NCI-H2227 (cell line): ENCODE results near the gene PDE1C.
"Not testable (repeated sequence)": the region's sequence is repeated elsewhere in the genome, so short reads cannot be mapped to it uniquely, and the experiment has no call there.

Experiments
- DNase-seq: peaks from one replicate; lab custom pipeline; 2025; ENCODE audit not compliant: unreplicated experiment; lab: John Stamatoyannopoulos, UW

The PDE1C gene

GRCh38 chr7:32045228-32045627 lies 25.0 kb downstream of the PDE1C start:
- no peak for DNase-seq

DNA sequence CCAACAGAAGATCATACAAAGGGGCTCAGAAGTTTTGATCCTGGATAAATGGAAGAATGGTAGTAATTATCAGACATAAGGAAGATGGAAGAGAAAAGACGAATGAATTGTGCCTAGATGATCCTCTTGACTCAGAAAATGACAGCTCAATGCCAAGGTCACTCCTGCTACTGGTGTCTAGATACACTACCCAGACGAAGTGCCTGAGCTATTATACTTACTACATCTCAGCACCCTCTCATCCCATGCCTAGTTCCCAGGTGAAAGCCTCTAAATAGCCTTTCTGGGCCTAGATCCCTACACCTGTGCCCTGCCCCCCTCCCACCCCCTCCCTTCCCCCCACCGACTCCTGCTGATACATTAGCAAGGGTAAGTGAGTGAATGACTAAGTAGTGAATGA lies 25.5 kb downstream of the PDE1C start:
- DNase-seq, result no peak

DNA sequence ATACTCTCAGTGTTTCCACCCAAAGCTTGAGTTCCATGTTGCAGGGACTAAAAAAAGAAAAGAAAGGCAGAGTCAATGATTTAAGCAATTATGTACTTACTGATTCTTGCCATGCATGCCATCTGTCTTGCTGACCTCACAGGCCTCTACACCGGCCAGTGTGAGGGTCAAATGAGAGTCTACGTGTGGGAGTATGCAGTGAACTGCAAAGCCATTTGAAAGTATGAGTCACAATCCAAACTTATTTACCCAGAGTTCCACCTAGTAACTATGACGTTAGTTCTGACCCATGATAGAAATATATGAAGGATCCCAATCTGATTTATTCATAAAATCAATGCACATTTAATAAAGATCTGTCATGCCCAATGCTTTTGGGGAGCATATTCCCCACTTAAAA lies 26.5 kb downstream of the PDE1C start:
- DNase-seq, result no peak

DNA sequence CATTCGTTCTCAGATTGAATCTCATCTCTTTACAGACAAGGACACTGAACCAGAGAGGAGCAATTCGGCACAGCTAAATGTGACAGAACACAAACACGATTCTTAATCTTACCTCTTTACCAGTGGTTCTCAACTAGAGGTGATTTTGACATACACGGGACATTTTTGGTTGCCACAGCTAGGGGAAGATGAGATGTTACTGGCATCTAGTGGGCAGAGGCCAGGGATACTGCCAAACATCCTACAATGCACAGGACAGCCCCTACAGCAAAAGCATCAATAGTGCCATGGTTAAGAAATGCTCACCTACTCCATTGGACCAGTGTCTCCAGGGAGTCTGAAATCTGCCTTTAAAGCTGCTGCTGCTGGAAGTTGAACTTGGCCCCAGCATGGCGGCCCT lies 27.3 kb downstream of the PDE1C start:
- no peak for DNase-seq

GRCh38 chr7:32039000-32039756 lies 31.0 kb downstream of the PDE1C start:
- no peak for DNase-seq

GRCh38 chr7:32037650-32038198 lies 32.5 kb downstream of the PDE1C start:
- no peak for DNase-seq

DNA sequence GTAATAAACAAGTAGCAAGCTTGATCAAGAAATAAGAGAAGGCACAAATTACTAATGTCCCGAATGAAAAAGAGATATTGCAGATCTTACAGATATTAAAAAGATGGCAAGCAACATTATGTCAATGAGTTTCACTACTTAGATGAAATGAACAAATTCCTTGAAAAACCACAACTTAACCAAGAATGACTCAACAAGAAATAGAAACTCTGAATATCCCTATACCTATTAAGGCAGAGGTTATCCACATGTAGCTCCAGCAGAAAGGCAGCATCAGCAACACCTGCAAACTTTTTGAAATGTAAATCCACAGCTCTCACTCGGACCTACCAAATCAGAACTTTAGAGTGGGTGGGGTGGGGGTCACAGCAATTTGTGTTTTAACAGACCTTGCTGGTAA lies 33.6 kb downstream of the PDE1C start:
- DNase-seq, result no peak

DNA sequence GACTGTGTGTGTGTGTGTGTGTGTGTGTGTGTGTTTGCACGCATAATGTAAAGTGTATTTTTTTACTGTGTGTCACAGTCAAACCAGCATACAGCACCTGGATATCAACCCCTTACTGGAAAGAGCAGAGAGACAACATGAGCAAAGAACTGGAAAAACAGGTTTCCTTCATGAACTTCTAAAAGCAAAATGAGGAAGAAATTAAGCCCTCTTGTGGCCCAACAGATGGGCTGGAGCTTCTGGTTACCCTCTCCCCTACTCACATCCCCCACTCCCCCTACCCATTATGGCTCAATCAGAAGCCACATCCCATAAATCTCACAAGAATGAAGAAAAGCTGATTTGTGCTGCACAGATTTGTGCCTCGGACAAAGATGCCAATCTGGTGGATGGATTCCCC lies 36.2 kb downstream of the PDE1C start:
- DNase-seq, result no peak

DNA sequence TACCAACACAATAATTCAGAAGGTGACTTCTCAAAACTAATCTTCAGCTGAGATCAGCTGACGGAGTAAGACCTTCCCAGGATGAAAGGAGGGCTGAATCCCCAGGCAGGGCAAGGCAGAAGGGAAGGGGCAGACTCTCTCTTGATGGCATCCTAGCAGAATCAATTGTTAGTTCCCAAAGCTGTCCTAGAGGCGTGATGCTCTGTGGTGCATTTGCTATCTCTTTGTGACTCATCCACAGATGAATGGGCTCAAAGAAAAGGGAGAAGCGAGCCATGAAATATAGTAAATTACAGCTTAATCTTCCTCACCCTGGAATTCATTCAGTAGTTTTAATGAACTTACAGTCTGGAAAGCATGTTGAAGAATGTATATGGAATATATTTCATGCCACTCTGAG lies 37.2 kb downstream of the PDE1C start:
- no peak for DNase-seq

GRCh38 chr7:32032211-32032610 lies 38.0 kb downstream of the PDE1C start:
- no peak for DNase-seq

- DNase-seq, result no peak
These were observed 39.1 kb downstream of the PDE1C start for GRCh38 chr7:32030904-32031692.

DNA sequence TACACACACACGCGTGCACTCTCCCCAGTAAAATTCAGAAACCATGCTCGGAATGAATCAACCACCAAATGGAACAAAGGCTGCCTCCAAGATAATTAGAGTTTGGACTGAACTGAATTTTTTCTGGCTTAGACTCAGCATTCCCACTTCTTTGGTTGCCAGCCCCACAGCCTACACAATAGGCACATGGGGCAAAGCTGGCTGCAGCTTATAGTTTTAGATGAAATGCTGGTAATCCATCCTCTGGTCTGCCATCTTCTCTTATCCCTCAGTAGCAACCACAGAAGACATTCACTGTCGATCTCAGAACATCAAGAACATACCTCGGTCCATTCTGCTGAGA lies 44.2 kb downstream of the PDE1C start:
- no peak for DNase-seq

DNA sequence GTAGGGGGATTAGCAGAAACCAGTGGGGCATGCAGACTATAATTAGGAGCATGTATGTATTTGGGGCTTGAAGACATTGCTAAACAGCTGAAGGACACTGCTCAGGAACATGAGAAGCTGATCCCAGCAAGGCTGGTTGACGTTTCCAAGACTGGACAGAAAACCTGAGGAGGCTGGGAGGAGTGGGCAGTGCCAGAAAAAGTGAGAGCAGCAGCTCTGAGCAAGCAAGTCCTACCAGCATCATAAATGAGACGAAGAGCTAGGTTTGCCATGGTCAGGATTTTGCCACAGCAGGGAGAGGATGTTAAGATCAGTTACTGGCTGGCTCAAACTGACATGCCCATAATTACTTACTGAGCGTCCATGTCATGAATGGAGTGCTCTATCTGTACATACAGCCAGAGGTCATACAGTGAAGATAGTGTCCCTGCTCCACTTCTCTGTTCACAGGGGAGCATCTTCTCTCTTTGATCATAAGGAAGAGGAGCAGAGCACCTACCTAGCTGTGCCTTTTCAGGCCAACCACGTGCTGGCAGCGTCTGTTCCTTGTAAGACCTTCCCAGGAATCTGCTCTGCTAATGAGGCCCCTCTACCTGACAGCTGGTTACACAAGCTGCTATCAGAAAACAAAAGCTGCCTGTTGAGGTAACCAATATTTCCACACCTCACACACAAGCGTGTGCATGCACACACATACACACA lies 44.7 kb downstream of the PDE1C start:
- DNase-seq, result no peak

GRCh38 chr7:32023376-32023775 lies 46.8 kb downstream of the PDE1C start:
- no peak for DNase-seq

DNA sequence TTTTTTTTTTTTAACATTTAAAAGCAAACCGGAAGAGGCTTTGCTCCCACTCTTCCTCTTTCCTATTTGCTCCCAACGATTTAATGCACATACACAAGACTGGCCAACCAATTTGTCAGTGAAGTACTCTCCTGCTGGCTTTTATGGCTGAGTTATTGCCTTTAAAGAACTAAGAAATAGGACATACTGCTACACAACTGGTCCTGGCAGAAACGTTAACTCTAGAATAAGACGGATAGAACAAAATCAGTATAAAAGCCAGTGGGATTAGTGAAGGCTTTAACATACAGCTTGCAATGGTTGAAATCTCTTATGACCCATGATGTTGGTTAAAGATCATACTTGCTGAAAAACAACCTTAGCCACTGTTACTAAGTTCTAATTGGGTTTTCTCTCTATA lies 47.2 kb downstream of the PDE1C start:
- no peak for DNase-seq

DNA sequence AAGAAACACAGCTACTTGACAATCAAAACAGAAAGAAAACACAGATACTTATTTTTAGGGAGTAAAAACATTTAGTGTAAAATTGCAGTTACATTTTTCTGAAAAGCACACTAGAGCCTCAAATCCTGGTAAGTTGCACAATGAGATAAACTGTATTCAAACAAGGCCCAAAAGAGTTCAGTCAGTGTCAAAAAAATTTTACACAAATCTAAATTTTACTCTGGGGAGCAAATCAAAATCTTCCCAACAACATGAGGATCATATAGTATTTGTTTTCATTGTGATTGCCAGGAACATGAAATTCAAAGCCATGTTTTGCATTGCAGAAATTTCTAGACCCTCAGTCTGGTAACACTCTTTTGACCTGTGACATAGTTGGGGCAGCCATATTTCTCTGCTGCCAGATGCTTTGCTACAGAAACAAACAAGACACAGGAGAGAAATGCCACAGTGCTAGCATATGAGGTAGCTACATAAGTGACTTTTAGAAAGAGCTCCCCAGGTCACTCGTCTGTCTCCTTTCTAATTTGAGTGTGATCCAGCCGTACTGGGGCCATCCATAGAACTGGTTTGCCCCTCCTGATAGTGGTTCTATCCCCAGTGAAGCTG lies 49.6 kb downstream of the PDE1C start:
- DNase-seq, result no peak

DNA sequence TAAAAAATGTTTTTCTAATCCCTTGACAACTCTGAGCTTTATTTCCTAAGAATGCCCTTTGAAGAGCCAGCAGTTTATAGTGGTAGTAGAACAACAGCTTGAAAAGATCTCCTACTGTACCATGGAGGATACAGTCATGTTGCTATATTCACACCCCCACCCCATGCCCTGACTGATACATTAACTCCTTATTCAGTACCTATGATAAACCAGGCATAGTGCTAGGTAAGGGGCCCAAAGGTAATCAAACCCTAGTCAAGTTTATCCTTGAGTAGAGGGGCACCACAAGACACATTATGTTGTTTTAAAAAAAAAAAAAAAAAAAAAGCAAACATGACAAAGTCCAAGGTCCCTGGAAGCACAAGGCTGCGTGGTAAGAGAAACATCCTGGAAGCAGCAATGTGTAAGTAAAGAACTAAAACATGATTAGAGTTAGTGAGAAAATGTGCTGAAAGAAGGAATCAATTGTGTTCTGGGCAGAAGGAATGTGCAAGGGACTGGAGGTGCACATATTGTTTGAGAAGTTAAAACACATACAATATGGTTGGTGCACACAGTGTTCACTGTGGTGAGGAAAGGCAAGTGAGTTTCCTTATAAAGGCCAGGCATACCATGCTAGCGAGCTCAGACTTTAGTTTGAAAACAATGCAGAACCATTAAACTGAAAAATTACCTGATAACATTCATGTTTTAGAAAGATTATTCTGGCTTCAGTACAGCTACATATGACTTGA lies 51.2 kb downstream of the PDE1C start:
- no peak for DNase-seq

GRCh38 chr7:32015133-32015532 lies 55.1 kb downstream of the PDE1C start:
- no peak for DNase-seq

DNA sequence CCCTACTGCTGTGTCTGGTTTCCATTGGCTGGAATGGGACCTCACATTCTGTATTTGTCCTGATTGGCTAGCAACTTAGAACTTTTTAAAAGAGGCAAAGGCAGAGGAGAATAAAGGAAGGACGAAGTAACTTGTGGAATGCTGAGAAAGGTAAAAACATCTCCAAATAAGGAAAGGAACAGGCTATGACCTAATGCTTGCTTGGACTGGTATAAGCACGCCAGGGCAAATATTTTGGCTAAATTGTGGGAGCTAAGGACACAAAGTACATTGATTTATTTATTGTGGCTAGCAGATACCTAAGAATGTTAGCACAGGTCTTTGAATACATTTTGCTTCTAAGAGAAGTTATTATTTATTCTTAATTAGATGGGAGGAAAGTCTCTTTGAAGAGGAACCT lies 56.7 kb downstream of the PDE1C start:
- not testable (repeated sequence) for DNase-seq

- DNase-seq, result no peak
These were observed 64.6 kb downstream of the PDE1C start for GRCh38 chr7:32005577-32005976.

GRCh38 chr7:32001948-32002347 lies 68.3 kb downstream of the PDE1C start:
- DNase-seq, result no peak
